NT2/D1 (cell line): ENCODE results near the gene SGCD.

Experiments
- SUZ12 ChIP-seq: IDR thresholded peaks from 2 replicates; pipeline ENCODE4 v1.6.1; 2011; ENCODE audit not compliant: insufficient read length, insufficient read depth; ENCODE audit errors: extremely low read depth
- ZNF274 ChIP-seq: IDR thresholded peaks from 2 replicates; pipeline ENCODE4 v1.6.1; 2011; ENCODE audit warnings: mild to moderate bottlenecking, low read depth, low read length

DNA sequence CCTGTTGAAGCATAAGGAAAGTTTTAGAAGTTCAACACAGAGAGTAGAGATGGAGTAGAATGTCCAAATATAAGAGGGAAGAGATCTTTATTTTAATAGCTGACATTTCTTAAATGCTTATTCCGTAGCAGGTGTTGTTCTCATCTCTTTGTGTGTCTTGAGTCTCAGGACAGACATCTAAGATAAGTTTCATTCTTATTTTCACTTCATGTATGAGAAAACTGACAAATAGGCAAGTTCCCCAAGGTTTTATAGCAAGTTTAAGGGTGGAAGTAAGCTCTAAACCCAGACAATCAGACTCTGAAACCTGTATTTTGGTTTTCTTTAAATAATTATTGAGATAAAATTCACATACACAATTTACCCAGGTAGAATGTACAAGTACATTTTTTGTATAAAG lies 294.8 kb downstream of the SGCD start:
- no peak for TF ChIP-seq ZNF274
- TF ChIP-seq SUZ12, result no peak
